GM10248 (cell line): Measurements from ENCODE around the gene KIAA0825.

Source experiments
- CTCF ChIA-PET: fragments of 300-600 bp; sonication (Branson Sonifier 250); formaldehyde crosslinking; extraction: SDS; loops from one replicate; lab custom pipeline; 2021; ENCODE audit warnings: antibody characterized with exemption; lab: Yijun Ruan, JAX
- POLR2A ChIA-PET: fragments of 350-650 bp; sonication (Branson Sonifier 250); formaldehyde crosslinking; extraction: SDS; loops from one replicate; lab custom pipeline; 2020; ENCODE audit warnings: antibody characterized with exemption; lab: Yijun Ruan, JAX
- DNase-seq: peaks from one replicate; pipeline ENCODE4 v3.0.0; 2012; ENCODE audit errors: extremely low spot score
- CTCF ChIP-seq: IDR thresholded peaks from 2 replicates; pipeline ENCODE4 v1.5.1; 2012; ENCODE audit warnings: mild to moderate bottlenecking, low read depth; ENCODE audit errors: extremely low read depth, missing control alignments, control extremely low read depth

KIAA0825 gene

GRCh38 chr5:94623011-94623410, 4.6 kb upstream of the KIAA0825 start:
- TF ChIP-seq CTCF = no peak
- ChIA-PET POLR2A (no interaction called here), CTCF (interaction anchor here (0.9 to 1.2 kb wide), 2 partner anchors 45 to 115 kb away, joined by 3 read pairs; no protein-coding TSS in a partner anchor)
- no peak for DNase-seq

- CTCF ChIA-PET = interaction anchor here (1.5 to 1.6 kb wide), 2 partner anchors 8 to 10 kb away, joined by 4 read pairs; no protein-coding TSS in a partner anchor
- no peak for DNase-seq
- POLR2A ChIA-PET = no interaction called here
- TF ChIP-seq CTCF = no peak
These were observed 3.4 kb upstream of the KIAA0825 start for GRCh38 chr5:94621763-94622162.

- POLR2A ChIA-PET = no interaction called here
- CTCF ChIA-PET = interaction anchor here (1.6 kb wide), 1 partner anchor 10 kb away, joined by 4 read pairs; no protein-coding TSS in a partner anchor
- DNase-seq = no peak
- no peak for TF ChIP-seq CTCF
These were observed 1.9 kb upstream of the KIAA0825 start for GRCh38 chr5:94620256-94620655.

- ChIA-PET CTCF (interaction anchor here (1.5 kb wide), 1 partner anchor 16 kb away, joined by 3 read pairs; no protein-coding TSS in a partner anchor), POLR2A (no interaction called here)
- TF ChIP-seq CTCF = no peak
- no peak for DNase-seq
These were observed 343 bp downstream of the KIAA0825 start for GRCh38 chr5:94618029-94618492.

GRCh38 chr5:94615862-94616261, 2.5 kb downstream of the KIAA0825 start:
- DNase-seq = no peak
- TF ChIP-seq CTCF = no peak
- POLR2A ChIA-PET = no interaction called here
- CTCF ChIA-PET = interaction anchor here (0.8 to 1.6 kb wide), 7 partner anchors 9 to 131 kb away, joined by 3 to 6 read pairs (median 3); no protein-coding TSS in a partner anchor

GRCh38 chr5:94614156-94614805, 4.1 kb downstream of the KIAA0825 start:
- CTCF ChIA-PET = interaction anchor here (0.8 to 1.5 kb wide), 3 partner anchors 28 to 124 kb away, joined by 3 read pairs; no protein-coding TSS in a partner anchor
- POLR2A ChIA-PET = no interaction called here

More at GRCh38 chr5:94614156-94614805, 4.1 kb downstream of the KIAA0825 start:
- TF ChIP-seq CTCF = no peak
- DNase-seq = no peak
